Spinal cord (tissue), 10 donors: ENCODE data around the gene KCNB1. TPM values are rescaled to one million over a fixed set of nuclear protein-coding genes. Genes with fewer than 3 reads are reported as not detected.

Source experiments
- DNase-seq, 6 donors: peaks; one replicate each; pipeline versions ENCODE4 v3.0.0 to v3.0.0-alpha.2; 2013 to 2015; ENCODE audit warnings: low spot score in 6 of 6, low read depth in 4 of 6
- H3K27ac ChIP-seq: one replicate; pipeline ENCODE4 v1.5.1; 2013; ENCODE audit warnings: low read depth, low read length, control low read depth
- H3K27me3 ChIP-seq: one replicate; pipeline ENCODE4 v1.6.1; 2013; ENCODE audit warnings: low read length; ENCODE audit not compliant: control insufficient read depth, insufficient read depth
- H3K36me3 ChIP-seq: one replicate; pipeline ENCODE4 v1.6.1; 2013; ENCODE audit warnings: low read length; ENCODE audit not compliant: control insufficient read depth, insufficient read depth
- H3K4me1 ChIP-seq: one replicate; pipeline ENCODE4 v1.6.1; 2013; ENCODE audit warnings: low read length; ENCODE audit not compliant: control insufficient read depth, insufficient read depth
- H3K4me3 ChIP-seq: one replicate; pipeline ENCODE4 v1.5.1; 2013; ENCODE audit warnings: low read depth, low read length, control low read depth
- H3K9me3 ChIP-seq: one replicate; pipeline ENCODE4 v1.6.1; 2013; ENCODE audit warnings: low read length; ENCODE audit not compliant: control insufficient read depth, insufficient read depth
- WGBS: methylation state at CpG from one replicate; pipeline ENCODE4 v1.1.5; 2013; ENCODE audit warnings: missing lambda C conversion rate; ENCODE audit not compliant: insufficient coverage; 5-methylcytosine and 5-hydroxymethylcytosine counted together
- polyA plus RNA-seq, 2 donors: library from polyadenylated mRNA; unstranded; fragments of 120-200 nt; gene quantifications; one replicate each; pipeline ENCODE4 v1.2.1, GENCODE V29; 2013; ENCODE audit not compliant: insufficient read length in 2 of 2
- total RNA-seq, 2 donors: library from RNA; depleted of rRNA in 1 of 2; stranded (reverse); fragments of 120-200 nt in 1 of 2; fragments of >200 nt in 1 of 2; gene quantifications; one replicate each; pipeline versions ENCODE4 v1.2.3 to v1.2.4, GENCODE V29; 2013 to 2014
- donor health status: healthy.

KCNB1 gene
- total and polyA plus RNA-seq, 4 donors = 8.0 to 46.7 (median 15.1) TPM

DNA sequence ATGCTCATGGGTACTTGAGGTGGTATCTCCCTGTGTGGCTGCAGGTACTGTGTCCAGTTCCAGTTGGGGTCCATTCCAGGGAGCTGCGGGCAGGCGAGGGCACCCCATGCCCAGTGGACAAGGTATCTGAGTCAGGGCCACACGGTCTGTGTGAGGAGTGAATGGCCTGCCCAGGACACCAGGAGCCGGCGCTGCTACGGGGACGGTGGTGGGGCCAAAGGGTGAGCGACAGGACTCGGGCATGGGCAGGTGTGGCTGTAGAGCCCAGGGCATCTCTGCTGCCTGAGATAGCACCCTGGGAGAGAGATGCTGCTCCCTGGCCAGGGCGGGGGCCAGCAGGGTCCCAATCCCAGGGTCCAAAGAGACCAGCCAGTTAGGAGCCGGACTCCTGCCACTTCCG lies 147.0 kb downstream of the KCNB1 start:
- H3K4me3 ChIP-seq = no peak overlapping the region
- 93% methylated on average over 12 of the region's 12 CpGs for WGBS
- no peak overlapping the region for H3K27ac ChIP-seq
- no peaks in the 10 kb centered on the region for H3K27me3 ChIP-seq
- H3K36me3 ChIP-seq = no peaks in the 10 kb centered on the region
- no peaks in the 10 kb centered on the region for H3K9me3 ChIP-seq
- DNase-seq = no peak
- H3K4me1 ChIP-seq = peaks cover 8% of the 10 kb centered on the region

DNA sequence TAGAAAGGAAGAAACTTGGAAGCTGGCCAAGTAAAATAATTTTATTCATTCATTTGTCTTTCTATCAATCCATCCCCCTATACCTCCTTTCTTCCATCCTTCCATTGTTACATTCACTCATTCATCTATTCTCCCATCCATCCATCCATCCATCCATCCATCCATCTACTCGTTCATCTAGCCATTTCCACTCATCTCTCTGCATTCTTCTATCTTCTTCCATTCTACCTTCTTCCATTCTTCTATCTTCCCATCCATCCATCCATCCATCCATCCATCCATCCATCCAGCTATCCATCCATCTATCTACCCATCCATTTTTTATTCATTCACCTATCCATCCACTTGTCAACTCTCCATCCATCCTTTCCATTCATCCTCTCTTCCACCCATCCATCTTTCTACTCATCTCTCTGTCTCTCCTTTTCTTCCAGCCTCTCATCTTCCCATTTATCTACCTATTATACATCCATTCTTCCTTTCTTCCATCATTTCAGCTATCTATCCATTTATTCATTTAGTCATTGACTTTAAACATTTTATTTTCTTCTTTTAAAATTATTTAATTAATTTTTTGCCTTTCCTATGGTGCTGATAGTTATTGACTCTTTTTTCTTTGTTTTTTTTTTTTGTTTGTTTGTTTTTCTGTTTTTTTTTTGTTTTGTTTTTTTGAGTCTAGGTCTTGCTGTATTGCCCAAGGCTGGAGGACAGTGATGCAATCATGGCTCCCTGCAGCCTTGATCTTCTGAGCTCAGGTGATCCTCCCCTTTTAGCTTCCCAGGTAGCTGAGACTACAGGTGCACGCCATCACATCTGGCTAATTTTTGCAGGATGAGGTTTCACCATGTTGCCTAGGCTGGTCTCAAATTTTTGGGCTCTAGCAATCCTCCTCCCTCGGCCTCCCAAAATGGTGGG lies 151.5 kb downstream of the KCNB1 start:
- Histone ChIP-seq H3K4me1 (no peaks in the 10 kb centered on the region), H3K27ac (no peak overlapping the region), H3K36me3 (no peaks in the 10 kb centered on the region), H3K27me3 (peaks cover 3% of the 10 kb centered on the region), H3K4me3 (no peak overlapping the region), H3K9me3 (no peaks in the 10 kb centered on the region)
- 79% methylated on average over 2 of the region's 3 CpGs for WGBS
- no peak for DNase-seq

- H3K4me3 ChIP-seq = no peak overlapping the region
- H3K27ac ChIP-seq = no peak overlapping the region
- peaks cover 3% of the 10 kb centered on the region for H3K27me3 ChIP-seq
- H3K4me1 ChIP-seq = peaks cover 3% of the 10 kb centered on the region
- H3K36me3 ChIP-seq = no peaks in the 10 kb centered on the region
- no peaks in the 10 kb centered on the region for H3K9me3 ChIP-seq
- DNase-seq = no peak
Observed at GRCh38 chr20:49328790-49329189, 153.7 kb downstream of the KCNB1 start.

DNA sequence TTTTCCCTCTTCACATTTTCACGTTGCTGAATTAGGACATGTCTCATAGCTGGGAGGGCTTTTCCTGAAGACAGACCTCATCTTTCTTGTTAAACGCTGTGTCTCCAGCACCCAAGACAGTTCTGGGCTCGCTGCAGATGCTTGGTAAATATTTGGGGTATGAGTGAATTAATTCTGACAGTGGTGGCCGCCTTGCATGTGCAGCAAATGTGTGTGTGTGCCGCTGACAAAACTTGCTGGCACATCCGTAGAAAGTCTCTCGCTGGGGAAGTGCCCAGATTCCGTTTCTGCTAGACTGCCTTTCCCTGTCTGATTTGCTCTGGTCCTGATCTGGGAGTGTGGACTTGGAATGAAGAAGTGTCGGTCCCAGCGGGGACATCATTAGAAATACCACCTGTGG lies 156.4 kb downstream of the KCNB1 start:
- no peaks in the 10 kb centered on the region for H3K9me3 ChIP-seq
- H3K36me3 ChIP-seq = no peaks in the 10 kb centered on the region
- peaks cover 8% of the 10 kb centered on the region for H3K4me1 ChIP-seq
- WGBS = 30% methylated on average over 7 of the region's 10 CpGs
- peak in 2 of 6 donors; percentile 23 to 69 for DNase-seq
- no peak overlapping the region for H3K27ac ChIP-seq
- peaks cover 6% of the 10 kb centered on the region for H3K27me3 ChIP-seq
- H3K4me3 ChIP-seq = no peak overlapping the region

- Histone ChIP-seq H3K36me3 (no peaks in the 10 kb centered on the region), H3K27ac (no peak overlapping the region), H3K9me3 (no peaks in the 10 kb centered on the region), H3K27me3 (peaks cover 22% of the 10 kb centered on the region), H3K4me3 (no peak overlapping the region), H3K4me1 (peaks cover 19% of the 10 kb centered on the region)
- no peak for DNase-seq
- 88% methylated on average over 5 of the region's 5 CpGs for WGBS
Observed at GRCh38 chr20:49324306-49324705, 158.2 kb downstream of the KCNB1 start.

DNA sequence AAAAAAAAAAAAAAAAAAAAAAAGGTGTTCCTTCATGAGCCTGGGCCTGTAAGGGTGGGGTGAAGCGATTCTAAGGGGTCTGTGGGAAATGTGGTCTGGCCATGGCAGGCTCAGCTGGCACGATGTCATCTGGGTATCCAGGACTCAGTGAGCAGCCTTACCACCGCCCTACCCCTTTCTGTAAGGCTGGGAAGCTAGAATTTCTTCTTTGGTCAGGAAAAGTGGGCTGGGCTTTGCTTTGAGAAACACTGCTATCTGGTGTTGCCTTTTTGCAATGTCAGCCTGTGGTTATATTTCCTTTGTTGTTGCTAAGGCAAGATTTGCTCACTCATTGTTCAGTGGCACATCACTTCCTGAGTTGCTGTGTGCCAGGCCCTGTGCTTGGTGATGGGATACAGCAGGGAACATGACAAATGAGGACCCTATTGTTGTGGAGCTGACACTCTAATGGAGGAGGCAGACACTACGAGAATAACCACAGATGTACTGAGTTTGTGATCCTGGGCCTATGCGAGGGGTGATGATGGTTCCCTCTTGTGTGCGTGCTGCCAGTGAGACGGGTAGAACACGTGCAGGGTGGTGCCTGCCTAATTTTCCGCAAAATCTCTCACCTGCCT lies 158.7 kb downstream of the KCNB1 start:
- Histone ChIP-seq H3K9me3 (no peaks in the 10 kb centered on the region), H3K27ac (no peak overlapping the region), H3K4me3 (no peak overlapping the region), H3K27me3 (peaks cover 28% of the 10 kb centered on the region), H3K36me3 (no peaks in the 10 kb centered on the region), H3K4me1 (peaks cover 24% of the 10 kb centered on the region)
- 60% methylated on average over 6 of the region's 9 CpGs for WGBS
- peak in 2 of 6 donors; percentile 63 to 79 for DNase-seq

DNA sequence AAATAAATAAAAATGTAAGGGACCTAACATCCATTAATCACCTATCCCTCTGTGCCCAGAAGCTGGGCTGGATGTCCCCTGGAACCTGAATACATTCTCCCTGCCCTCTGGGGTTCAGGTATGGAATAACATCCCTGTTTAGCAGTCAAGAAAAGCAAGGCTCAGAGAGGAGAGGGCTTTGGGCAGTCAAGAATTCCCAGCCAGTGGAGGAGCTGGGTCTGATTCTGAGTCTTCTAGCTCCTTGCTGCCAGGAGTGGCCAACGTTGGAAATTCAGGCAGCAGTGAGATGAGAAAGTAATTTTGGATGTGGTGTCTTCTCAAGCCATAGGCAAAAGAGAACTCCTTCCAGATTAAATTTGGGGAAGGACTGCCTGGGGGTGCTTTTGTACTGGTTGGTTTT lies 162.0 kb downstream of the KCNB1 start:
- H3K27me3 ChIP-seq = peaks cover 52% of the 10 kb centered on the region
- 0% methylated on average over 1 of the region's 1 CpG for WGBS

DNA sequence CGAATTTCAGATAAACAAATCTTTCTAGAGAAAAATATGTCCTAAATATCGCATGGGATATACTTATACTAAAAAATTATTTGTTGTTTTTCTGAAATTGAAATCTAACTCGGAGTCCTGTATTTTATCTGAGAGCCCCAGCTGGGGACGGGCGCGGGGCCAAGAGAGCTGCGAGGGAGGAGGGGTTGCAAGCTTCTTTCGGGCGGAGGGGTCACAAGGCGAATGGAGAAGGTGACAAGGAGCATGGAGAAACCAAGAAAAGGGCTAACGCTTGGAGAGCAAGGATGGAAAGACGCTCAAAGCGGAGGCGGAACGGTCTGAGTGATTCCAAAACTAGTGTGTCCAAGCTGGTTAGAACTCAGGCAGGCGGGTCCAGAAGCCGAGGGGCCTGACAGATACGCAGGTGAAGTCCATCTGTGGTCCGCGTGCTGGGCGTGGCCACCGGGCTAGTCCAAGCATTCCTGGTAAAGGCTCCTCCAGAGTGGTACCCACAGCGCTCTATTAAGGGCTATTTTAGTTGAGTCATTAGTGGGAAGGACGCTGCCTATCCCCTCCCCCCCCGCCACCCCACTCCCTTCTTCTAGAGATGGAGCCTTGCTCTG lies 163.2 kb downstream of the KCNB1 start:
- peaks cover 52% of the 10 kb centered on the region for H3K27me3 ChIP-seq
- H3K27ac ChIP-seq = no peak overlapping the region
- H3K4me3 ChIP-seq = no peak overlapping the region
- no peak for DNase-seq
- H3K36me3 ChIP-seq = no peaks in the 10 kb centered on the region
- peaks cover 32% of the 10 kb centered on the region for H3K4me1 ChIP-seq
- WGBS = 16% methylated on average over 21 of the region's 25 CpGs
- no peaks in the 10 kb centered on the region for H3K9me3 ChIP-seq

More for the DNA sequence above, 162.0 kb downstream of the KCNB1 start:
- H3K9me3 ChIP-seq = no peaks in the 10 kb centered on the region
- no peaks in the 10 kb centered on the region for H3K36me3 ChIP-seq
- peaks cover 32% of the 10 kb centered on the region for H3K4me1 ChIP-seq
- no peak overlapping the region for H3K4me3 ChIP-seq
- no peak overlapping the region for H3K27ac ChIP-seq
- DNase-seq = peak in 2 of 6 donors; percentile 59 to 76

GRCh38 chr20:49318430-49319207 lies 163.8 kb downstream of the KCNB1 start:
- Histone ChIP-seq H3K27me3 (peaks cover 52% of the 10 kb centered on the region), H3K27ac (no peak overlapping the region), H3K4me3 (peak overlapping the region; percentile 26), H3K36me3 (no peaks in the 10 kb centered on the region), H3K4me1 (peaks cover 28% of the 10 kb centered on the region), H3K9me3 (no peaks in the 10 kb centered on the region)
- peak in 1 of 6 donors; percentile 40 for DNase-seq
- under 1% methylated on average over 60 of the region's 70 CpGs for WGBS
